Large intestine (tissue), 12 donors: Measurements from ENCODE around the gene SMIM12. TPM values are rescaled to one million over a fixed set of nuclear protein-coding genes. Genes with fewer than 3 reads are reported as not detected.

Source experiments
- DNase-seq, 2 donors: peaks; one replicate each; pipeline versions ENCODE4 v3.0.0 to v3.0.0-alpha.2; 2013
- H3K27ac ChIP-seq: one replicate; pipeline ENCODE4 v1.5.1; 2013; ENCODE audit warnings: low read length
- H3K27me3 ChIP-seq: 2 replicates; pipeline ENCODE4 v1.6.1; 2013; ENCODE audit warnings: low read length; ENCODE audit not compliant: control insufficient read depth, insufficient read depth
- H3K36me3 ChIP-seq: 2 replicates; pipeline ENCODE4 v1.6.1; 2013; ENCODE audit warnings: low read length; ENCODE audit not compliant: control insufficient read depth, insufficient read depth
- H3K4me1 ChIP-seq: one replicate; pipeline ENCODE4 v1.6.1; 2013; ENCODE audit warnings: low read length; ENCODE audit not compliant: control insufficient read depth, insufficient read depth
- H3K4me3 ChIP-seq: one replicate; pipeline ENCODE4 v1.5.1; 2013; ENCODE audit warnings: low read length
- H3K9me3 ChIP-seq: one replicate; pipeline ENCODE4 v1.6.1; 2013; ENCODE audit warnings: mild to moderate bottlenecking, low read depth, low read length, moderate library complexity; ENCODE audit not compliant: control insufficient read depth
- WGBS: methylation state at CpG from one replicate; pipeline ENCODE4 v1.1.5; 2013; ENCODE audit warnings: low lambda C conversion rate; ENCODE audit not compliant: insufficient coverage; 5-methylcytosine and 5-hydroxymethylcytosine counted together
- long read RNA-seq, 11 donors: transcript quantifications; one replicate each; lab custom pipeline, GENCODE V29; 2026
- polyA plus RNA-seq: library from polyadenylated mRNA; unstranded; fragments of 120-200 nt; gene quantifications from one replicate; pipeline ENCODE4 v1.2.1, GENCODE V29; 2013

Gene SMIM12
- polyA plus RNA-seq: 31.3 TPM
- long read RNA-seq, donor 1, transcript SMIM12-206 (2 exons, 3,454 nt): major isoform, 8 of 28 reads
- long read RNA-seq, donor 1, partial matches to known transcripts: 19 of 28 reads
- long read RNA-seq, donor 1, other reads (novel, unspliced or antisense): 0 of 28 reads
- long read RNA-seq, donor 2, transcript SMIM12-206 (2 exons, 3,454 nt): major isoform, 31 of 33 reads
- long read RNA-seq, donor 2, partial matches to known transcripts: 0 of 33 reads
- long read RNA-seq, donor 2, other reads (novel, unspliced or antisense): 0 of 33 reads
- long read RNA-seq, donor 3: 0 reads
- long read RNA-seq, donor 4, partial matches to known transcripts: 0 of 2 reads
- long read RNA-seq, donor 4, other reads (novel, unspliced or antisense): 0 of 2 reads
- long read RNA-seq, donor 5, transcript SMIM12-206 (2 exons, 3,454 nt): major isoform, 11 of 12 reads
- long read RNA-seq, donor 5, partial matches to known transcripts: 0 of 12 reads
- long read RNA-seq, donor 5, other reads (novel, unspliced or antisense): 0 of 12 reads
- long read RNA-seq, donor 6, transcript SMIM12-206 (2 exons, 3,454 nt): major isoform, 17 of 21 reads
- long read RNA-seq, donor 6, partial matches to known transcripts: 0 of 21 reads
- long read RNA-seq, donor 6, other reads (novel, unspliced or antisense): 0 of 21 reads
- long read RNA-seq, donor 7, transcript SMIM12-206 (2 exons, 3,454 nt): major isoform, 7 of 8 reads
- long read RNA-seq, donor 7, partial matches to known transcripts: 0 of 8 reads
- long read RNA-seq, donor 7, other reads (novel, unspliced or antisense): 0 of 8 reads
- long read RNA-seq, donor 8, transcript SMIM12-206 (2 exons, 3,454 nt): major isoform, 33 of 34 reads
- long read RNA-seq, donor 8, partial matches to known transcripts: 0 of 34 reads
- long read RNA-seq, donor 8, other reads (novel, unspliced or antisense): 0 of 34 reads
- long read RNA-seq, donor 9, transcript SMIM12-206 (2 exons, 3,454 nt): major isoform, 12 of 14 reads
- long read RNA-seq, donor 9, partial matches to known transcripts: 0 of 14 reads
- long read RNA-seq, donor 9, other reads (novel, unspliced or antisense): 0 of 14 reads
- long read RNA-seq, donor 10, transcript SMIM12-206 (2 exons, 3,454 nt): major isoform, 18 of 20 reads
- long read RNA-seq, donor 10, partial matches to known transcripts: 0 of 20 reads
- long read RNA-seq, donor 10, other reads (novel, unspliced or antisense): 0 of 20 reads
- long read RNA-seq, donor 11, transcript SMIM12-206 (2 exons, 3,454 nt): major isoform, 10 of 11 reads
- long read RNA-seq, donor 11, partial matches to known transcripts: 0 of 11 reads
- long read RNA-seq, donor 11, other reads (novel, unspliced or antisense): 0 of 11 reads

- no CpG with 5 or more reads among the region's 47 CpGs for WGBS
- peak within 1 kb of the TSS; percentile 95 for H3K4me3 ChIP-seq
- no peaks in the 10 kb centered on the region for H3K9me3 ChIP-seq
- no peaks in the 10 kb centered on the region for H3K27me3 ChIP-seq
- H3K36me3 ChIP-seq: peaks cover 15% of the 10 kb centered on the region
- DNase-seq: peak; percentile 95 to 98
- peak within 1 kb of the TSS; percentile 79 for H3K27ac ChIP-seq
- peaks cover 6% of the 10 kb centered on the region for H3K4me1 ChIP-seq
Measured at GRCh38 chr1:34859446-34860200, at the start of gene SMIM12. Gene SMIM12 (minus strand): TSS chr1:34859749. CDS start chr1:34855977, 3,772 bp downstream.

GRCh38 chr1:34908369-34908768 lies 48.8 kb upstream of the SMIM12 start:
- H3K36me3 ChIP-seq: no peaks in the 10 kb centered on the region
- no peaks in the 10 kb centered on the region for H3K4me1 ChIP-seq
- no peak for DNase-seq
- H3K9me3 ChIP-seq: no peaks in the 10 kb centered on the region
- WGBS: 92% methylated on average over 2 of the region's 3 CpGs
- H3K27ac ChIP-seq: no peak overlapping the region
- H3K27me3 ChIP-seq: no peaks in the 10 kb centered on the region
- no peak overlapping the region for H3K4me3 ChIP-seq

GRCh38 chr1:34907487-34908090 lies 48.0 kb upstream of the SMIM12 start:
- DNase-seq: no peak
- 44% methylated on average over 2 of the region's 5 CpGs for WGBS
- no peak overlapping the region for H3K27ac ChIP-seq

GRCh38 chr1:34906756-34907155 lies 47.2 kb upstream of the SMIM12 start:
- Histone ChIP-seq H3K36me3 (no peaks in the 10 kb centered on the region), H3K27me3 (peaks cover 4% of the 10 kb centered on the region), H3K9me3 (no peaks in the 10 kb centered on the region), H3K27ac (no peak overlapping the region), H3K4me3 (no peak overlapping the region), H3K4me1 (no peaks in the 10 kb centered on the region)
- WGBS: no CpG with 5 or more reads among the region's 4 CpGs
- DNase-seq: no peak

More at GRCh38 chr1:34907487-34908090, 48.0 kb upstream of the SMIM12 start:
- no peaks in the 10 kb centered on the region for H3K9me3 ChIP-seq
- H3K36me3 ChIP-seq: no peaks in the 10 kb centered on the region
- H3K4me3 ChIP-seq: no peak overlapping the region
- no peaks in the 10 kb centered on the region for H3K27me3 ChIP-seq
- H3K4me1 ChIP-seq: no peaks in the 10 kb centered on the region

- Histone ChIP-seq H3K9me3 (no peaks in the 10 kb centered on the region), H3K27me3 (peaks cover 4% of the 10 kb centered on the region), H3K4me3 (no peak overlapping the region), H3K4me1 (no peaks in the 10 kb centered on the region), H3K27ac (no peak overlapping the region), H3K36me3 (no peaks in the 10 kb centered on the region)
- DNase-seq: no peak
- no CpG with 5 or more reads among the region's 1 CpG for WGBS
Measured at GRCh38 chr1:34906222-34906621, 46.7 kb upstream of the SMIM12 start.

GRCh38 chr1:34905098-34905459 lies 45.5 kb upstream of the SMIM12 start:
- Histone ChIP-seq H3K27ac (no peak overlapping the region), H3K36me3 (no peaks in the 10 kb centered on the region), H3K4me3 (no peak overlapping the region), H3K4me1 (no peaks in the 10 kb centered on the region), H3K27me3 (peaks cover 4% of the 10 kb centered on the region), H3K9me3 (no peaks in the 10 kb centered on the region)
- DNase-seq: no peak
- no CpG with 5 or more reads among the region's 12 CpGs for WGBS

GRCh38 chr1:34904236-34905097 lies 44.9 kb upstream of the SMIM12 start:
- no peaks in the 10 kb centered on the region for H3K36me3 ChIP-seq
- H3K27ac ChIP-seq: no peak overlapping the region
- DNase-seq: no peak
- peaks cover 4% of the 10 kb centered on the region for H3K27me3 ChIP-seq
- H3K4me3 ChIP-seq: no peak overlapping the region
- no peaks in the 10 kb centered on the region for H3K9me3 ChIP-seq
- H3K4me1 ChIP-seq: no peaks in the 10 kb centered on the region
- no CpG with 5 or more reads among the region's 33 CpGs for WGBS

- no peaks in the 10 kb centered on the region for H3K9me3 ChIP-seq
- no peak for DNase-seq
- no peak overlapping the region for H3K27ac ChIP-seq
- H3K27me3 ChIP-seq: peaks cover 4% of the 10 kb centered on the region
- no peaks in the 10 kb centered on the region for H3K36me3 ChIP-seq
- no peaks in the 10 kb centered on the region for H3K4me1 ChIP-seq
- no peak overlapping the region for H3K4me3 ChIP-seq
- WGBS: 81% methylated on average over 3 of the region's 7 CpGs
Measured at GRCh38 chr1:34901919-34902318, 42.4 kb upstream of the SMIM12 start.
